H1 (cell line): ENCODE results near the gene MMAB. TPM values are rescaled to one million over a fixed set of nuclear protein-coding genes. Genes with fewer than 3 reads are reported as not detected.

ENCODE experiments used
- CTCF ChIA-PET: fragments of 300-600 bp; sonication (Branson Sonifier 250); formaldehyde crosslinking; loops from one replicate; lab custom pipeline; 2021; ENCODE audit not compliant: partially characterized antibody; lab: Charles Lee
- POLR2A ChIA-PET: fragments of 300-600 bp; sonication (Branson Sonifier 250); formaldehyde crosslinking; loops from one replicate; lab custom pipeline; 2021; ENCODE audit warnings: inconsistent platforms; ENCODE audit not compliant: partially characterized antibody; lab: Charles Lee
- DNase-seq, 2 experiments: peaks; one replicate each; pipeline versions ENCODE4 v3.0.0 to v3.0.0-alpha.2; 2010 to 2022; ENCODE audit warnings: low spot score in 2 of 2, low read depth in 1 of 2, mixed read lengths in 1 of 2
- FAIRE-seq: peaks from 2 replicates; lab custom pipeline; 2011; peaks lifted over from hg19 to GRCh38; lab: Jason Lieb, UNC
- H2AFZ ChIP-seq: 2 replicates; pipeline ENCODE4 v1.8.1; 2012; ENCODE audit warnings: low read length, inconsistent platforms
- H2AK5ac ChIP-seq: 2 replicates; pipeline ENCODE4 v1.6.1; 2013; ENCODE audit warnings: low read depth, low read length
- H2BK120ac ChIP-seq: replicated peaks from 2 replicates; pipeline ENCODE3; 2013; ENCODE audit warnings: low read depth, low read length, inconsistent platforms
- H2BK12ac ChIP-seq: 2 replicates; pipeline ENCODE4 v1.6.1; 2013; ENCODE audit warnings: low read depth, low read length
- H2BK15ac ChIP-seq: 2 replicates; pipeline ENCODE4 v1.6.1; 2013; ENCODE audit warnings: low read length
- H2BK20ac ChIP-seq: 2 replicates; pipeline ENCODE4 v1.6.1; 2013; ENCODE audit warnings: low read length
- H2BK5ac ChIP-seq: 2 replicates; pipeline ENCODE4 v1.6.1; 2013; ENCODE audit warnings: low read depth, low read length
- H3K14ac ChIP-seq: 2 replicates; pipeline ENCODE4 v1.6.1; 2013; ENCODE audit warnings: inconsistent platforms; ENCODE audit not compliant: insufficient read length
- H3K18ac ChIP-seq: 2 replicates; pipeline ENCODE4 v1.6.1; 2013; ENCODE audit warnings: low read length; ENCODE audit errors: extremely low read depth
- H3K23ac ChIP-seq: 2 replicates; pipeline ENCODE4 v1.6.1; 2013; ENCODE audit warnings: inconsistent platforms; ENCODE audit not compliant: insufficient read length
- H3K23me2 ChIP-seq: 2 replicates; pipeline ENCODE4 v1.6.1; 2013; ENCODE audit warnings: low read depth, low read length
- H3K27ac ChIP-seq: 2 replicates; pipeline ENCODE4 v1.6.1; 2011; ENCODE audit warnings: low read depth, low read length, inconsistent platforms
- H3K27me3 ChIP-seq, 4 experiments: replicated peaks in 1 of 4; 1 replicate in 1 of 4; 2 replicates in 3 of 4; pipeline versions ENCODE4 v1.6.1 to v1.8.1; 2011 to 2013; ENCODE audit warnings: low read length in 3 of 4, mild to moderate bottlenecking in 3 of 4, inconsistent platforms in 2 of 4, mixed read lengths in 2 of 4, moderate library complexity in 1 of 4; ENCODE audit not compliant: control insufficient read depth in 3 of 4, insufficient read depth in 3 of 4; ENCODE audit errors: extremely low read depth in 1 of 4
- H3K36me3 ChIP-seq, 4 experiments: 2 replicates each; pipeline versions ENCODE4 v1.6.1 to v1.8.1; 2011 to 2013; ENCODE audit warnings: mild to moderate bottlenecking in 4 of 4, low read length in 3 of 4, moderate library complexity in 2 of 4, control low read depth in 1 of 4, inconsistent platforms in 1 of 4; ENCODE audit not compliant: insufficient read depth in 4 of 4, control insufficient read depth in 2 of 4
- H3K4ac ChIP-seq: replicated peaks from 2 replicates; pipeline ENCODE3; 2013; ENCODE audit warnings: low read length, low read depth, mixed read lengths, inconsistent platforms; ENCODE audit not compliant: insufficient read length
- H3K4me1 ChIP-seq, 4 experiments: replicated peaks in 1 of 4; 1 replicate in 1 of 4; 2 replicates in 3 of 4; pipeline versions ENCODE4 v1.6.1 to v1.8.1; 2011 to 2013; ENCODE audit warnings: low read length in 3 of 4, inconsistent platforms in 2 of 4, mixed read lengths in 1 of 4; ENCODE audit not compliant: insufficient read depth in 4 of 4, control insufficient read depth in 3 of 4
- H3K4me2 ChIP-seq, 2 experiments: 2 replicates each; pipeline versions ENCODE4 v1.6.1 to v1.8.1; 2011 to 2013; ENCODE audit warnings: low read depth in 2 of 2, low read length in 2 of 2, control low read depth in 1 of 2, inconsistent platforms in 1 of 2, mild to moderate bottlenecking in 1 of 2; ENCODE audit not compliant: insufficient read depth in 1 of 2
- H3K4me3 ChIP-seq, 4 experiments: fragments of 200-600, 300-600 bp in 1 of 4; sonication (generic), shearing (Covaris generic), sonication (Bioruptor Twin) in 1 of 4; 2 replicates each; pipeline versions ENCODE4 v1.5.1 to v1.8.1; 2011 to 2016; ENCODE audit warnings: low read length in 4 of 4, low read depth in 3 of 4, control low read depth in 2 of 4, inconsistent platforms in 2 of 4, mild to moderate bottlenecking in 2 of 4, mixed read lengths in 1 of 4, moderate library complexity in 1 of 4; ENCODE audit not compliant: insufficient read depth in 2 of 4; ENCODE audit errors: extremely low read depth in 1 of 4
- H3K56ac ChIP-seq: replicated peaks from 2 replicates; pipeline ENCODE3; 2013; ENCODE audit warnings: low read depth, mild to moderate bottlenecking, mixed read lengths, low read length, inconsistent platforms; ENCODE audit not compliant: insufficient read length
- H3K79me1 ChIP-seq: 2 replicates; pipeline ENCODE4 v1.6.1; 2013; ENCODE audit warnings: low read depth, low read length, control low read depth
- H3K79me2 ChIP-seq, 2 experiments: 2 replicates each; pipeline versions ENCODE4 v1.6.1 to v1.8.1; 2012 to 2013; ENCODE audit warnings: low read length in 2 of 2, mild to moderate bottlenecking in 2 of 2, inconsistent platforms in 1 of 2; ENCODE audit not compliant: insufficient read depth in 2 of 2, control insufficient read depth in 1 of 2
- H3K9ac ChIP-seq, 4 experiments: replicated peaks in 1 of 4; 1 replicate in 1 of 4; 2 replicates in 3 of 4; pipeline versions ENCODE4 v1.6.1 to v1.8.1; 2011 to 2013; ENCODE audit warnings: low read depth in 3 of 4, low read length in 3 of 4, control low read depth in 2 of 4, mild to moderate bottlenecking in 2 of 4, moderate library complexity in 2 of 4, inconsistent platforms in 1 of 4; ENCODE audit errors: extremely low read depth in 1 of 4
- H3K9me3 ChIP-seq, 2 experiments: 2 replicates each; pipeline versions ENCODE4 v1.6.1 to v1.8.1; 2012 to 2013; ENCODE audit warnings: mild to moderate bottlenecking in 2 of 2, moderate library complexity in 2 of 2, control low read depth in 1 of 2, inconsistent platforms in 1 of 2, low read depth in 1 of 2, low read length in 1 of 2, mixed read lengths in 1 of 2; ENCODE audit not compliant: insufficient read depth in 2 of 2
- H4K20me1 ChIP-seq, 2 experiments: replicated peaks in 1 of 2; 2 replicates each; pipeline versions ENCODE3 to v1.8.1; 2011 to 2013; ENCODE audit warnings: inconsistent platforms in 2 of 2, low read length in 2 of 2, mild to moderate bottlenecking in 1 of 2; ENCODE audit not compliant: insufficient read depth in 2 of 2, control insufficient read depth in 1 of 2
- H4K5ac ChIP-seq: 2 replicates; pipeline ENCODE4 v1.6.1; 2013; ENCODE audit warnings: low read length, low read depth, mixed read lengths, inconsistent platforms; ENCODE audit not compliant: insufficient read length
- H4K8ac ChIP-seq: 2 replicates; pipeline ENCODE4 v1.8.0; 2013; ENCODE audit warnings: mild to moderate bottlenecking, moderate library complexity, low read length, inconsistent platforms; ENCODE audit not compliant: insufficient read depth; ENCODE audit errors: extremely low read depth
- H4K91ac ChIP-seq: replicated peaks from 2 replicates; pipeline ENCODE3; 2013; ENCODE audit warnings: low read length, mixed read lengths, inconsistent platforms; ENCODE audit not compliant: insufficient read length
- MAFK ChIP-seq: IDR thresholded peaks from 2 replicates; pipeline ENCODE4 v1.6.1; 2012; ENCODE audit warnings: low read depth, mild to moderate bottlenecking, improper control_type of control experiment, low read length
- WGBS, 2 experiments: shearing (Covaris generic) in 1 of 2; methylation state at CpG; one replicate each; pipeline versions ENCODE4 v1.1.6 to v1.1.7; 2013 to 2015; ENCODE audit warnings: low lambda C conversion rate in 2 of 2, mixed read lengths in 2 of 2, inconsistent platforms in 1 of 2, low coverage in 1 of 2, missing lambda C conversion rate in 1 of 2; ENCODE audit not compliant: insufficient replicate concordance in 2 of 2, insufficient coverage in 1 of 2, insufficient read length in 1 of 2; ENCODE audit errors: extremely low coverage in 1 of 2, missing lambda C conversion rate in 1 of 2; 5-methylcytosine and 5-hydroxymethylcytosine counted together
- polyA plus RNA-seq, 7 experiments: library from polyadenylated mRNA; depleted of rRNA in 3 of 7; stranded (reverse) in 5 of 7; unstranded in 2 of 7; fragments of >200 nt in 5 of 7; fragments of 200-250 nt in 2 of 7; gene quantifications; 1 replicate in 5 of 7; 2 replicates in 1 of 7; 4 replicates in 1 of 7; pipeline versions ENCODE4 v1.2.1 to v1.2.3, GENCODE V29; 2011 to 2013; ENCODE audit warnings: missing spikeins in 2 of 7, mixed read lengths in 2 of 7
- total RNA-seq: library from RNA; stranded (reverse); fragmentation: NEBNext Ultra II Directional; extraction: Animal tissue kit (Norgen Biotek cat#: 25700); gene quantifications from 2 replicates; pipeline ENCODE4 v1.2.1, GENCODE V29; 2021

The MMAB gene
- total and polyA plus RNA-seq, 2 of the 8 experiments (the other 6 are each of a cell fraction or from before 2014, with no cell fraction given) = 12.9 to 18.5 TPM

- Histone ChIP-seq H4K5ac (no peak overlapping the region), H3K79me2 (no peaks in the 10 kb centered on the region), H3K23ac (no peak overlapping the region), H2BK120ac (no peak overlapping the region), H3K18ac (no peak overlapping the region), H3K4me1 (no peaks in the 10 kb centered on the region), H3K36me3 (peaks cover 5 to 54% (median 16%) of the 10 kb centered on the region in 4 experiments; a peak in 6 of 8 replicates), H2BK5ac (no peak overlapping the region), H3K56ac (no peak overlapping the region), H2BK20ac (no peak overlapping the region), H2AFZ (no peak overlapping the region), H3K9me3 (no peaks in the 10 kb centered on the region), H3K23me2 (no peaks in the 10 kb centered on the region), H3K4me3 (no peak overlapping the region), H3K27me3 (no peaks in the 10 kb centered on the region), H3K27ac (no peak overlapping the region), H3K79me1 (no peaks in the 10 kb centered on the region; the same call in 1 of the 2 replicates), H3K14ac (no peak overlapping the region), H3K4me2 (no peak overlapping the region), H4K8ac (no peak overlapping the region; the same call in 1 of the 2 replicates), H2AK5ac (no peak overlapping the region), H2BK15ac (no peak overlapping the region), H4K91ac (no peak overlapping the region), H2BK12ac (no peak overlapping the region), H4K20me1 (peaks cover 0 to 5% of the 10 kb centered on the region in 2 experiments), H3K9ac (no peak overlapping the region), H3K4ac (no peak overlapping the region)
- ChIA-PET POLR2A (interaction anchor here (1.4 kb wide), 1 partner anchor 9 kb away, joined by 5 read pairs; no protein-coding TSS in a partner anchor), CTCF (interaction anchor here (0.9 to 8.0 kb wide), 6 partner anchors 16 to 192 kb away, joined by 3 to 68 read pairs (median 4); no protein-coding TSS in a partner anchor)
- WGBS, 2 experiments = 96% methylated on average over 17 of the region's 18 CpGs; no CpG with 5 or more reads in 1 of the 2 experiments
- FAIRE-seq = no peak
- TF ChIP-seq MAFK = no peak
- DNase-seq = no peak
Observed at GRCh38 chr12:109581334-109581691, 8.0 kb upstream of the MMAB start.
